Adrenal gland (tissue), 12 donors: ENCODE results near the gene CSH2. TPM values are rescaled to one million over a fixed set of nuclear protein-coding genes. Genes with fewer than 3 reads are reported as not detected.
"Not testable (repeated sequence)": the region's sequence is repeated elsewhere in the genome, so short reads cannot be mapped to it uniquely, and the experiment has no call there.

Experiments
- DNase-seq, 7 donors: peaks; one replicate each; pipeline ENCODE4 v3.0.0-alpha.2; 2019 to 2020
- H3K27ac ChIP-seq, 5 donors: fragments of 200-600 bp; sonication (generic) in 4 of 5; 1 replicate in 3 of 5; 2 replicates in 2 of 5; pipeline versions ENCODE4 v1.5.1 to v1.8.0; 2016 to 2020; ENCODE audit warnings: mild to moderate bottlenecking in 1 of 5
- H3K27me3 ChIP-seq: fragments of 200-600 bp; 2 replicates; pipeline ENCODE4 v1.8.0; 2021
- H3K36me3 ChIP-seq, 2 donors: fragments of 200-600 bp; replicated peaks in 1 of 2; 1 replicate in 1 of 2; 2 replicates in 1 of 2; pipeline versions ENCODE4 v1.5.1 to v1.8.0; 2018 to 2022
- H3K4me1 ChIP-seq, 2 donors: fragments of 200-600 bp; replicated peaks in 1 of 2; 1 replicate in 1 of 2; 2 replicates in 1 of 2; pipeline versions ENCODE4 v1.5.1 to v1.8.0; 2018 to 2021
- H3K4me3 ChIP-seq, 4 donors: fragments of 200-600 bp; sonication (generic) in 3 of 4; one replicate each; pipeline ENCODE4 v1.5.1; 2016 to 2018
- H3K9me3 ChIP-seq, 3 donors: fragments of 200-600 bp; sonication (generic) in 1 of 3; replicated peaks in 1 of 3; 1 replicate in 2 of 3; 2 replicates in 1 of 3; pipeline versions ENCODE4 v1.5.1 to v1.8.0; 2016 to 2021
- CTCF ChIP-seq, 6 experiments: fragments of 450-650 bp in 4 of 6; fragments of 200-600 bp in 2 of 6; sonication (generic) in 1 of 6; IDR thresholded peaks; 1 replicate in 5 of 6; 2 replicates in 1 of 6; pipeline versions ENCODE4 v1.5.1 to v1.8.0; 2016 to 2021; ENCODE audit warnings: antibody characterized with exemption in 6 of 6, mild to moderate bottlenecking in 2 of 6, moderate library complexity in 1 of 6
- POLR2A ChIP-seq, 2 donors: fragments of 450-650 bp; IDR thresholded peaks; one replicate each; pipeline ENCODE4 v1.6.1; 2017; ENCODE audit warnings: antibody characterized with exemption in 2 of 2, mild to moderate bottlenecking in 2 of 2, moderate library complexity in 1 of 2
- WGBS, 4 donors: extraction: QIAGEN DNeasy Blood & Tissue Kit in 2 of 4; methylation state at CpG; one replicate each; pipeline versions ENCODE4 v1.1.5 to v1.1.7; 2013 to 2017; 5-methylcytosine and 5-hydroxymethylcytosine counted together
- intact Hi-C, 2 donors: fragments of 100-400 bp; cut with DNase I; formaldehyde crosslinking; loops; one replicate each; pipeline versions ENCODE4 v1.14.1 to v1.15.0; 2022 to 2023
- polyA plus RNA-seq, 3 donors: library from polyadenylated mRNA; stranded (reverse); fragments of 200-250 nt in 2 of 3; fragments of 350-450 nt in 1 of 3; fragmentation: Illumina TruSeq in 1 of 3; extraction: RNeasy Lipid Tissue Mini Kit (QIAGEN cat#74804) in 1 of 3; gene quantifications; one replicate each; pipeline ENCODE4 v1.2.3, GENCODE V29; 2013 to 2014
- total RNA-seq, 9 donors: library from RNA; depleted of rRNA in 4 of 9; stranded (reverse); fragments of >200 nt in 4 of 9; fragments of 120-200 nt in 1 of 9; fragmentation: NEBNext Ultra II Directional in 1 of 9; extraction: Animal tissue kit (Norgen Biotek cat#: 25700) in 1 of 9; gene quantifications; one replicate each; pipeline versions ENCODE4 v1.1.0 to v1.2.4, GENCODE V29; 2013 to 2023
- donor health status: healthy with polysubstance abuse.
- donor health status: Bipolar disorder and iron deficiency.
- donor health status: DM: yes; HTN: yes; CAD: no.
- donor health status: DM: no; HTN: no; CAD: no.
- donor health status: DM: no; HTN: no; CAD: no.
- donor health status: DM: yes; HTN: yes; CAD: no.

CSH2 gene
- total and polyA plus RNA-seq, 12 donors, result 0.61 TPM; not detected in 11

DNA sequence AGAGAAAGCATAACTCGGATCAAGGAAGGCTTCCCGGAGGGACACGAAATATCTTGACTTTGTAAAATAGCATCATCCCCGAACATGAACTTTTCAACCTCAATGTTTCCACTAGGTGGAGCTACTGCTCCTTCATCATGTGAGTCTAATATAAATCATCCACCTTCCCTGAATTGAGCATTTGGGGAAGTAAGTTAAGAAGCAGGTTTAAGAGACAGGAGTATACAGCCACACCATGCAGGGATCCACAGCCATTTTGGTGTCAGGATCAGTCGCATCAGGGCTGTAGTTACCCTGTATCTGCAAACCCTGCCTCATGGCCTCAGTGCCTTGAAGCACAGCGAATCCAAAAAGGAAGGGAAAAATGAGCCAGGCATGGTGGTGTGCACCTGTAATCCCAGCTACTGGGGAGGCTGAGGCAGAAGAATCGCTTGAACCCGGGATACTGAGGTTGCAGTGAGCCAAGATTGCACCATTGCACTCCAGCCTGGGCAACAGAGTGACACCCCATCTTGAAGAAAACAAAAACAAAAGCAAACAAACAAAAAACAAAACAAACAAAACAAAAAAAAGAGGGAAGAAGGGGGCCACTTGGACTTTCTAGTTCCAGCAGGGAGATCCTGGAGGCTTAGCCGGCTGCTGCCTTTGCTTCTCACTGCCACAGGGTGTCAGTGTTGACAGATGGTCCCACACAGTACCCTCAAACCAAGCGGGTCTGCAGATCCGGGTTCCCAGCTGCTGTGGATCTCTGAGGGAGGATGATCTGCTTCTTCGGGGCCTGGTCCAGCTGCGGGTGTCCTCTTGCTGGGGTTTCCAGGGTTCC lies 15.8 kb upstream of the CSH2 start:
- TF ChIP-seq CTCF (IDR thresholded peaks at IDR 0.05), result peak; percentile 20 to 42 (median 34)
- H3K4me3 ChIP-seq, H3K27ac ChIP-seq, H3K27me3 ChIP-seq, H3K36me3 ChIP-seq, H3K9me3 ChIP-seq, intact Hi-C loops, H3K4me1 ChIP-seq: not testable (repeated sequence)
- 23 to 34% (median 29%) methylated on average over 13 of the region's 13 CpGs for whole genome bisulfite sequencing, 4 donors
- peak in 5 of 7 donors; percentile 24 to 47 (median 41) for DNase-seq

DNA sequence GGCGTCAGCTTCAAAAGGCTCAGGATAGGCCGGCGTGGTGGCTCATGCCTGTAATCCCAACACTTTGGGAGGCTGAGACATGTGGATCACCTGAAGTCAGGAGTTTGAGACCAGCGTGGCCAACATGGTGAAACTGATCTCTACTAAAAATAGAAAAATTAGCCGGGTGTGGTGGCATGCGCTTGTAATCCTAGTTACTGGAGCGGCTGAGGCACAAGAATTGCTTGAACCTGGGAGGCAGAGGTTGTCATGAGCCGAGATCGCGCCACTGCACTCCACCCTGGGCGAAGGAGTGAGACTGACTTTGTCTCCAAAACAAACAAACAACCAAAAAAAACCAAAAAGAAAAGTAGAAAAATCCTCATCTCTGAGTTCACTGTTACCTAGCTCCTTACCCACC lies 11.6 kb upstream of the CSH2 start:
- DNase-seq, result peak in 1 of 7 donors; percentile 35
- H3K4me1 ChIP-seq, H3K9me3 ChIP-seq, H3K4me3 ChIP-seq, intact Hi-C loops, H3K27me3 ChIP-seq, H3K27ac ChIP-seq, H3K36me3 ChIP-seq: not testable (repeated sequence)
- WGBS, 4 donors, result 90 to 91% (median 91%) methylated on average over 8 to 11 of the region's 11 CpGs

DNA sequence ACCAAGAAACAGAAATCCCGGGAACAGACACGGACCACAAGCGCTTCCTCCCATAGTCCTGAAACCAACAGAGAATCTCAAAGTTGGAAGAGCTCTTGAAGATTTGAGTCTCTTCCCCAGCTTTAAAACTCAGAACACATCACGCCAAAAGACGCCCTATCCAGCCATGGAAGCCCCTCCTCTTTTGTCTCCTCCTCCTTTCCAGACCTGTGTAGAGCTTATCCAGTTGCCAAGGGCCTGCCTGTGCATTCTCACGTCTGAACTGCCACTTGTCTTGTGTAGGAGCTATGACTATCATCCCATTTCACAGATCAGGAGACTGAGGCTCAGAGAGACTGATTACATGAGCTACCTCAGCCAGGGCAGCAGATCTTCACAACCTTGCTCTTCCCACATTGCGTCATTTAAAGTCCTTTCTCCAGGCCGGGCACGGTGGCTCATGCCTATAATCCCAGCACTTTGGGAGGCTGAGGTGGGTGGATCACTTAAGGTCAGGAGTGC lies 9.2 kb upstream of the CSH2 start:
- H3K27me3 ChIP-seq, intact Hi-C loops, H3K36me3 ChIP-seq, DNase-seq, H3K9me3 ChIP-seq, H3K27ac ChIP-seq, H3K4me1 ChIP-seq, H3K4me3 ChIP-seq: not testable (repeated sequence)
- 63 to 79% (median 74%) methylated on average over 9 of the region's 9 CpGs for WGBS, 4 donors

GRCh38 chr17:63881935-63882601 lies 8.6 kb upstream of the CSH2 start, which contains the start of gene GH2:
Gene GH2, minus strand, starts transcription at chr17:63881944. Its CDS starts 143 bp downstream, at chr17:63881801.
- intact Hi-C loops, result no loop called here

DNA sequence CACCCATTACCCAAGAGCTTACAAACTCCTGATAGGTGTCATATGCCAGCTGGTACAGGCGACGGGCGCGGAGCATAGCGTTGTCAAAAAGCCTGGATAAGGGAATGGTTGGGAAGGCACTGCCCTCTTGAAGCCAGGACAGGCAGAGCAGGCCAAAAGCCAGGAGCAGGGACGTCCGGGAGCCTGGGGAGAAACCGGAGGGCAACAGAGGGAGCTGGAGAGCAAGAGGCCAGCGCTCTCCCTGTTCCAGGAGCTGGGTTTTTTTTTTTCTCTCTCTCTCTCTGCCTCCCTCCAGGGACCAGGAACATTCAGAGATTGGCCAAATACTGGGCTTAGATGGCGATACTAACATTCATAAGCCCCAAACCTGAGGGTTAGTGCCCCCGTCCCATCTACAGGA lies 7.9 kb upstream of the CSH2 start:
- DNase-seq, H3K4me1 ChIP-seq, H3K4me3 ChIP-seq, intact Hi-C loops, H3K36me3 ChIP-seq, H3K9me3 ChIP-seq, H3K27ac ChIP-seq, H3K27me3 ChIP-seq: not testable (repeated sequence)
- 72 to 79% (median 76%) methylated on average over 11 of the region's 11 CpGs for WGBS, 4 donors

More at GRCh38 chr17:63881935-63882601, 8.6 kb upstream of the CSH2 start, which contains the start of gene GH2:
- DNase-seq, result peak; percentile 43 to 74 (median 54)
- Histone ChIP-seq H3K27ac (no peak within 1 kb of the TSS), H3K27me3 (no peaks in the 10 kb centered on the region), H3K9me3 (no peaks in the 10 kb centered on the region), H3K4me1 (no peaks in the 10 kb centered on the region), H3K4me3 (no peak within 1 kb of the TSS), H3K36me3 (no peaks in the 10 kb centered on the region)
- 34 to 53% (median 41%) methylated on average over 10 to 15 of the region's 15 CpGs for WGBS, 4 donors
- TF ChIP-seq POLR2A (IDR thresholded peaks at IDR 0.05) (no peak), CTCF (IDR thresholded peaks at IDR 0.05) (peak; percentile 34 to 57 (median 44))
